ACC112 (cell line): ENCODE measurements around the gene SPTLC1.
"Not testable (repeated sequence)": the region's sequence is repeated elsewhere in the genome, so short reads cannot be mapped to it uniquely, and the experiment has no call there.

Experiments
- H2AFZ ChIP-seq: fragments of 200-600 bp; sonication (generic); one replicate; pipeline ENCODE4 v1.6.0; 2017; ENCODE audit warnings: antibody characterized with exemption, low read length; ENCODE audit not compliant: unreplicated experiment
- H3K27ac ChIP-seq: fragments of 200-600 bp; sonication (generic); 2 replicates; pipeline ENCODE4 v1.5.1; 2014; ENCODE audit warnings: low read depth, mild to moderate bottlenecking, antibody characterized with exemption, low read length, moderate library complexity
- H3K27me3 ChIP-seq: fragments of 200-600 bp; sonication (generic); 2 replicates; pipeline ENCODE4 v1.6.1; 2014; ENCODE audit warnings: mild to moderate bottlenecking, antibody characterized with exemption, low read length, moderate library complexity, mixed read lengths; ENCODE audit not compliant: insufficient read depth
- H3K36me3 ChIP-seq: fragments of 200-600 bp; sonication (generic); 2 replicates; pipeline ENCODE4 v1.6.1; 2016; ENCODE audit warnings: mild to moderate bottlenecking, antibody characterized with exemption, low read length, moderate library complexity, mixed read lengths; ENCODE audit not compliant: insufficient read depth
- H3K4me1 ChIP-seq: fragments of 200-600 bp; sonication (generic); one replicate; pipeline ENCODE4 v1.6.1; 2016; ENCODE audit warnings: low read length, mixed read lengths; ENCODE audit not compliant: insufficient read depth, unreplicated experiment, control insufficient read depth
- H3K4me3 ChIP-seq: fragments of 200-600 bp; sonication (generic); 2 replicates; pipeline ENCODE4 v1.5.1; 2014; ENCODE audit warnings: mild to moderate bottlenecking, low read depth, low read length
- H3K79me2 ChIP-seq: fragments of 200-600 bp; sonication (generic); one replicate; pipeline ENCODE4 v1.6.0; 2016; ENCODE audit warnings: low read length; ENCODE audit not compliant: control insufficient read depth, unreplicated experiment, insufficient read depth

Gene SPTLC1, protein sequence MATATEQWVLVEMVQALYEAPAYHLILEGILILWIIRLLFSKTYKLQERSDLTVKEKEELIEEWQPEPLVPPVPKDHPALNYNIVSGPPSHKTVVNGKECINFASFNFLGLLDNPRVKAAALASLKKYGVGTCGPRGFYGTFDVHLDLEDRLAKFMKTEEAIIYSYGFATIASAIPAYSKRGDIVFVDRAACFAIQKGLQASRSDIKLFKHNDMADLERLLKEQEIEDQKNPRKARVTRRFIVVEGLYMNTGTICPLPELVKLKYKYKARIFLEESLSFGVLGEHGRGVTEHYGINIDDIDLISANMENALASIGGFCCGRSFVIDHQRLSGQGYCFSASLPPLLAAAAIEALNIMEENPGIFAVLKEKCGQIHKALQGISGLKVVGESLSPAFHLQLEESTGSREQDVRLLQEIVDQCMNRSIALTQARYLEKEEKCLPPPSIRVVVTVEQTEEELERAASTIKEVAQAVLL

DNA sequence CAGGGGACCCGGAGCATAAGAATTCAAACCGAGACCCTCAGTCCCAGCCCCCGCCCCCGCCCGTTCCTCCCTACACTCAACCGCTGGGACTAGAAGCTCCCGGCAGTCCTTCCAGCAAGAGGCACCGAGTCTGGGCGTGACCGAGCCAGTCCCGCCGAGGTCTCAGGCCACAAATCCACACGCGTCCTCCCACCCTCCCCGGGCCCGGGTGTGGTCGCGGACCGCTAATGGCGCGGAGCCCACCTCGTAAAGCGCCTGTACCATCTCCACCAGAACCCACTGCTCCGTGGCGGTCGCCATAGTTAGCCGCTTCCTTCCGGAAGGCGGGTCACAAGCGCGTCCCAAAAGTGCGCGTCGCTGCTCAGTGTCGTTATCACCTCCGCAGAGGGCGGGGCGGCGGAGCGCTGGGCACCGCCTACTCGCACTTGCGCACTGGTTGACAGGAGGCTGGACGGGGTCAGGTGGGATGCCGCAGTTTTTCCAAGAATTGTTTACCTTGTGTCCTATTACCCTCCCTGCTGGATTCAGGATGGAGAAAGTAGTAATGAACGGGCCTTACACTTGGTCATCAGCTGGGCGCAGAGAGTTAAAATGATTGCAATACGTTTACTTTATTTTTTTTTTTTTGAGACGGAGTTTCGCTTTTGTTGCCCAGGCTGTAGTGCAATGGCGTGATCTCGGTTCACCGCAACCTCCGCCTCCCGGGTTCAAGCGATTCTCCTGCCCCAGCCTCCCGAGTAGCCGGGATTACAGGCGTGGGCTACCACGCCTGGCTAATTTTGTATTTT lies at the start of gene SPTLC1:
TSS of gene SPTLC1 (minus strand) at position 343 of the 788 bp plus-strand sequence. CDS start at position 300, 43 bp downstream.
- Histone ChIP-seq H3K27me3 (no peaks in the 10 kb centered on the region), H3K79me2 (peaks cover 45% of the 10 kb centered on the region), H3K36me3 (peaks cover 22% of the 10 kb centered on the region), H3K4me3 (peak within 1 kb of the TSS; percentile 92), H2AFZ (peak within 1 kb of the TSS; percentile 100), H3K27ac (peak within 1 kb of the TSS; percentile 56; the same call in 1 of the 2 replicates), H3K4me1 (peaks cover 5% of the 10 kb centered on the region)

DNA sequence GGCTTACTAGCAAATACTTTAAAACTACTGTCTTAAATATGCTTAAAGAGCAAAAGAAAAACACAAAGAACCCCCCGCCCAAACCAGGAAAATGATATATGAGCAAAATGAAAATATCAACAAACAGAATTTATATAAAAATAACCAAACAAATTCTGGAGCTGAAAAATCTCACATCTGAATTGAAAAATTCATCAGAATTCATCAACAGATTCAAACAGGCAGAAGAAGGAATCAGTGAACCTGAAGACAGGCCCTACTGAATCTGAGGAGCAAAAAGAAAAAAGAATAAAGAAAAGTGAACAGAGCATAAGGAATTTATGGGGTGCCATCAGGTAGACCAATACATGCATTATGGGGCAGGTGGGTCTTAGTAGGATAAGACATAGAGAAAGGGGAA lies 49.8 kb upstream of the SPTLC1 start:
- no peaks in the 10 kb centered on the region for H3K27me3 ChIP-seq
- no peak overlapping the region for H3K27ac ChIP-seq
- no peaks in the 10 kb centered on the region for H3K4me1 ChIP-seq
- no peak overlapping the region for H3K4me3 ChIP-seq
- H3K79me2 ChIP-seq = no peaks in the 10 kb centered on the region
- no peaks in the 10 kb centered on the region for H3K36me3 ChIP-seq
- no peak overlapping the region for H2AFZ ChIP-seq

DNA sequence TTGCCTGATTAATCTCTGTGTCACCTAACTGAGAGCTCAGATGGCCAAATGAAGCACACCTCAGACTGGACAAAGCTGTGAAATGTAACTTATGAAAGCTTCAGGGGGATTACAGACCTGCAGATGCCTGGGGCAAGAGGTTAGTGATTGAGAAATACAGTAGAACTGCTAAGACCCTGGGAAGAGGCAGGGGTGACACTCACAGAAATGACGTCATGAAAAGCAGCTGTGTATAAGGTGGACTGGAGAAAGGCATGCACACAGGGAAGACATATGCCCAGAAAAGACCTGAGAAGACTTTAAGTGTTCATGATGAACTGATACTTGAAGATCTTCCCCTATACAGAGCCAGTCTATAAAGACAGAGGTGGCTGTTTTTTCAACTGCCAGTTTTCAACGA lies 49.3 kb upstream of the SPTLC1 start:
- Histone ChIP-seq H3K4me1 (no peaks in the 10 kb centered on the region), H3K27me3 (no peaks in the 10 kb centered on the region), H3K27ac (no peak overlapping the region), H3K79me2 (no peaks in the 10 kb centered on the region), H2AFZ (no peak overlapping the region), H3K4me3 (no peak overlapping the region), H3K36me3 (no peaks in the 10 kb centered on the region)

DNA sequence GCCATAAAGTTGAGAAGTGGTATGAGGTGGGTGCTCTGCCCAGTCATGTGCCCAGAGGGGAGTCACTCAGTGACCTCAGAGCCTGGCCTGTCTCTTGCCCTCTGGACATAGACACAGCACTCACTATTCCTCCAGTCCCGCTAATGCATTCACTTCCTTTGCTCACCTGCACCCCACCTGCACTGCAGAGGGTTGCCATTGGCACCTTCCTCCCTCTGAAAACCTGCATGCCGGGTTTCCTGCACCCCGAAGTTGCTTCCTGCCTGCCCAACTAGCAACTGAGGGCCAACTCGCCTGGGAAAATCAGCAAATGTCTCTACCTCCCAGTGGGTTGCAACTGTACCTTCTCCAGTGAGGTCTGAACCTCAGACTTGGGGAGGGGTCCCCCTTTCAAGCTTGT lies 48.1 kb upstream of the SPTLC1 start:
- no peaks in the 10 kb centered on the region for H3K4me1 ChIP-seq
- H2AFZ ChIP-seq = no peak overlapping the region
- no peaks in the 10 kb centered on the region for H3K27me3 ChIP-seq
- H3K4me3 ChIP-seq = no peak overlapping the region
- no peak overlapping the region for H3K27ac ChIP-seq
- H3K36me3 ChIP-seq = no peaks in the 10 kb centered on the region
- no peaks in the 10 kb centered on the region for H3K79me2 ChIP-seq

DNA sequence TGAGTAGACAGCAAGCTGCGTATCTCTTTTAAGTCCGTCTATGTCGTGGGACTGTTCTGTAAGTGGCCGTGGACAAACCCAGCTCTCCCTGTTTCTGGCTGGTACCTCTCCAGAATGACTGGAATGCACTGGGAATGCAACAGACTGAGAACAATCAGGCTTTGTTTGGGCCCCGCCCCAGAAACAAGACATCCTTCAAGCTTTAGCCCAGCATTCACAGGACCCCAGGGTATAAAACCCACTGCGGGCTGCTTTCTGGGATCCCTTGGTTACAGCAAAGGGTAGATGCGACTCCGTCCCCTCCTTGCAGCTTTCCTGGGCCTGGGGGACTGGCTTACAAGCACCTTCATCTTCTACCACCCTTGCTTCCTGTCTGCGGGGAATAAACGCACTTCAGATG lies 45.6 kb upstream of the SPTLC1 start:
- H3K79me2 ChIP-seq = no peaks in the 10 kb centered on the region
- no peak overlapping the region for H2AFZ ChIP-seq
- no peaks in the 10 kb centered on the region for H3K36me3 ChIP-seq
- no peak overlapping the region for H3K4me3 ChIP-seq
- no peaks in the 10 kb centered on the region for H3K4me1 ChIP-seq
- H3K27me3 ChIP-seq = no peaks in the 10 kb centered on the region
- no peak overlapping the region for H3K27ac ChIP-seq

DNA sequence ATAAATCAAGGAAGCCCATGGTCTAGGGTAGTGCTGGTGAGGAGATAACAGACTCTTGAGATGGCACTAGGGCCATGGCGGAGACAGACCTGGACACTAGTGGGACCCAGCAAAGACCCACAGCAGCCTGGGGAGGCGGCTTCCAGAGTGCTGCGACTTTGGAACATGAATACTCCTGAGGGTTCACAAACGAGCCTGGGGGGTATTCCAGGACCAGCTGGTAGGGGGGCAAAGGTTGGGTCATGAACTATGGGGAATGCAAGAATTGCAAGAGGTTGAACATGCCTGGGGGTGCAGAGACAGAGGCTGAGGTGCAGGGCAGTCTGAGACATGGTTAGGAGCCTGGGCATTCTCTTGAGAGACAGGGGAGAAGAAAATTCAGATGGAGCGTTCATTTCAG lies 43.8 kb upstream of the SPTLC1 start:
- Histone ChIP-seq H3K4me1 (peaks cover under 1% of the 10 kb centered on the region), H3K79me2 (no peaks in the 10 kb centered on the region), H3K4me3 (no peak overlapping the region), H2AFZ (no peak overlapping the region), H3K27me3 (no peaks in the 10 kb centered on the region), H3K27ac (no peak overlapping the region), H3K36me3 (no peaks in the 10 kb centered on the region)

DNA sequence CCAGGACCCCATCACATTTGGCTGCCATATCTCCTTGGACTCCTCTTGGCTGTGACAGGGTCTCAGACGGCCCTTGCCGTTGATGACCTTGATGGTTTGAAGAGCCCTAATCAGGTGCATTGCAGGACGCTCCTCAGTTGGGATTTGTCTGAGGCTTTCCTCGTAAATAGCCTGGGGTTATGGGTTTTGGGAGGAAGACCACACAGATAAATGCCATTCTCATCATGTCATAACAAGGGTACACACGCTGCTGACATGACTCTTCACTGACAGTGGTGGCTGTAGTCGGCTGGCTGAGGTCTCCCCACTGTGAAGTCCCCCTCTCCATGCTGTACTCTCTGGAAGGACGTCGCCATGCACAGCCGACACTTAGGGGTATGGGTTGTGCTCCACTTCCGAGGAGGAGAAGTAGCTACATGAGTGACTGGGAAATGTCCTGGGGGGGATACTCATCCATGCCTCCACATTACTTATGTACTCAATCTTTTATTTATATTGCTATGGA lies 42.9 kb upstream of the SPTLC1 start:
- Histone ChIP-seq H3K79me2 (no peaks in the 10 kb centered on the region), H3K4me3 (no peak overlapping the region), H2AFZ (no peak overlapping the region), H3K36me3 (no peaks in the 10 kb centered on the region), H3K27me3 (no peaks in the 10 kb centered on the region), H3K4me1 (peaks cover 8% of the 10 kb centered on the region), H3K27ac (no peak overlapping the region)

DNA sequence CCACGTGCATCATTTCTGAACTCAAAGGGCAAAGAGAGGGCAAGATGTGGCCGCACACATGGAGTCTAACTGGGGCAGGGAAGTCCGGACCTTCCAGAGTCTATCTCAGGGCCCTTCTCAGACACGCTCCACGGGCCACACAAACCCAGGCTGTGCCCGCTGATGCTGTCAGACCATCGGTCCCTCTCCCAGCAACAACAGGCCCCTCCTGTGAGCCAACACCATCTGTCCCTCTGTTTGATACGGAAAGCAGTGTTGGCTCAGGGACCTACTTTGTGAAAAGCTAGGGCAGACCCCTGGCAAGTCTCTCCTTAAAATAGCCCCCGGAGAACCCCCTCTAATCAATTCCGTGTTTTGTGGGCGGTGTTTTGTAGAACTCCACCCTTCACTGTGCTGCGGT lies 40.5 kb upstream of the SPTLC1 start:
- not testable (repeated sequence) for H2AFZ ChIP-seq, H3K36me3 ChIP-seq, H3K79me2 ChIP-seq, H3K4me3 ChIP-seq, H3K27ac ChIP-seq, H3K27me3 ChIP-seq
- peaks cover 27% of the 10 kb centered on the region for H3K4me1 ChIP-seq

DNA sequence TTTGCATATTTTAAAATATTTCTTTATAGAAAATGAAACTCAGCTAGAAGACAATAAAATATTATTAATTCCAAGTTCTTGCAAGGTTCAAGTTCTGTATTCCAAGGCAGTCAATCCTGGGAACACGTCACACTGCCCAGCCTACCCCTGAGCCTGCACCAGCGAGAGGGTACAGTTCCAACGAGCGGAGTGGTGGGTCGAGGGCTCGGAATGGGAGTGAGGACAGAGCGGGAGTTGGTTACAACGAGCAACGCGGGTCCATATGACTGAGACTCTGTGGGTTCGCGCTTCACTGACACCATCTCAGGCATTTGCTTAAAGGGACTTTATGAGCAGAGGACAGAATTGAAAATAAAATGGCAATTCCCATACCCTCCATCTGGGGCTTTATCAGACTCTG lies 40.0 kb upstream of the SPTLC1 start:
- H3K27ac ChIP-seq = no peak overlapping the region
- no peak overlapping the region for H2AFZ ChIP-seq
- no peaks in the 10 kb centered on the region for H3K79me2 ChIP-seq
- H3K36me3 ChIP-seq = no peaks in the 10 kb centered on the region
- H3K4me3 ChIP-seq = no peak overlapping the region
- peaks cover 27% of the 10 kb centered on the region for H3K4me1 ChIP-seq
- no peaks in the 10 kb centered on the region for H3K27me3 ChIP-seq

DNA sequence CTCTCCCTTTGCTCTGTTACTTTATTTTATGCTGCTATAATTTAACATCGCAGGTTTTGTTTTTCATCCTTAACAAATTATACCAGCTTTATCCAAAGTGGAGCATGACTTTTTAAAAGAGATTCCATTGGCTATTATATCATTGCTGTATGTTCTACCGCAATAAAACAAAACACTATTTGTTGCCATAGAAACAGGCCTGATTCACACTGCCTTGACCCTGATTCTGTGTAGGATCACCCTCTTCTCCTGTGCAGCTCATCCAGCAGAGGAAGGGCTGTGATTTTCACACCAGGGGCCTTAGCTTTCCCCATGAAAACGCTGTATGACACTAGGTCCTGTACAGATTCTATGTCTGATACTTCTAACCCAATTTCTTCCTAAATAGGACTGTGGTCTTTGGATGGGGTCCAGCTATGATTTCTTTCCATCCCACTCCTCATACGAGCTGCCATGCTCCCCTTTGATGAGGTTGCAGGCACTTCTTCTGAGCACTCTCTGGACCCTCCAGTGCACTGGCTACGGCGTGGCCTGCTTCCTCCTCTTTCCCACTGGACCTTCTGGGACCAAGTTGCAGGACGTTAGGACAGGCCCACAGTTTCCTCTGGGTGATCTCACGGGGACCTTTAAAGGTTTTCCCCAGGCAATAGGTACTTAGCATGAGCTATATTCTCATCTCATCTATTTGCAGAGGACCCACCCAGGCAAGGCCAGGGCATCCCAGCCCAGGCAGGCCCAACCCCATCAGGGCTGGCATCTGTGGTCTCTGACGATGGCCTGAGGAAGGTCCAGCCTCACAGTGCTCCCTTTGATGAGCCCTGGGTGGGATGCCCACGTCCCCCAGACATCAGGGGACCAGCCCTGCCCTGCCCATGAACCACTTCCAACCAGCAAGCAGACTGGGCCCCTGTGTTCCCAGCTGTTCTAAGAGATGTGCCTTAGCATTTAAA lies 38.5 kb upstream of the SPTLC1 start:
- H3K27me3 ChIP-seq, H2AFZ ChIP-seq, H3K79me2 ChIP-seq, H3K4me3 ChIP-seq, H3K36me3 ChIP-seq: not testable (repeated sequence)
- Histone ChIP-seq H3K4me1 (peaks cover 27% of the 10 kb centered on the region), H3K27ac (peak overlapping the region; percentile 77)
